ES-I3 (cell line): Measurements from ENCODE around the gene ERCC6.

ENCODE experiments used
- H3K36me3 ChIP-seq: 2 replicates; pipeline ENCODE4 v1.6.1; 2013; ENCODE audit warnings: mild to moderate bottlenecking, low read length, control low read depth, moderate library complexity; ENCODE audit not compliant: insufficient read depth
- H3K4me1 ChIP-seq: 2 replicates; pipeline ENCODE4 v1.6.1; 2013; ENCODE audit warnings: mild to moderate bottlenecking, control low read depth, low read length; ENCODE audit not compliant: insufficient read depth
- H3K9ac ChIP-seq: 2 replicates; pipeline ENCODE4 v1.6.1; 2013; ENCODE audit warnings: low read depth, mild to moderate bottlenecking, low read length, moderate library complexity
- H3K9me3 ChIP-seq: 2 replicates; pipeline ENCODE4 v1.6.1; 2013; ENCODE audit warnings: mild to moderate bottlenecking, low read length, moderate library complexity; ENCODE audit not compliant: control insufficient read depth, insufficient read depth

Gene ERCC6

GRCh38 chr10:49532461-49532860 is 6.5 kb downstream of the ERCC6 start:
- no peaks in the 10 kb centered on the region for H3K9me3 ChIP-seq
- H3K36me3 ChIP-seq, result no peaks in the 10 kb centered on the region
- H3K9ac ChIP-seq, result no peak overlapping the region
- H3K4me1 ChIP-seq, result no peaks in the 10 kb centered on the region

GRCh38 chr10:49528977-49529506 is 9.9 kb downstream of the ERCC6 start:
- H3K9ac ChIP-seq, result no peak overlapping the region
- H3K9me3 ChIP-seq, result no peaks in the 10 kb centered on the region
- no peaks in the 10 kb centered on the region for H3K36me3 ChIP-seq
- H3K4me1 ChIP-seq, result no peaks in the 10 kb centered on the region

- H3K4me1 ChIP-seq, result no peaks in the 10 kb centered on the region; the same call in 1 of the 2 replicates
- no peaks in the 10 kb centered on the region for H3K36me3 ChIP-seq
- H3K9ac ChIP-seq, result no peak overlapping the region
- no peaks in the 10 kb centered on the region for H3K9me3 ChIP-seq
Measured at GRCh38 chr10:49527850-49528249, 11.1 kb downstream of the ERCC6 start.

GRCh38 chr10:49527061-49527460 is 11.9 kb downstream of the ERCC6 start:
- Histone ChIP-seq H3K4me1 (no peaks in the 10 kb centered on the region; the same call in 1 of the 2 replicates), H3K36me3 (no peaks in the 10 kb centered on the region), H3K9me3 (no peaks in the 10 kb centered on the region), H3K9ac (no peak overlapping the region)

GRCh38 chr10:49526619-49527018 is 12.3 kb downstream of the ERCC6 start:
- no peaks in the 10 kb centered on the region for H3K9me3 ChIP-seq
- no peak overlapping the region for H3K9ac ChIP-seq
- no peaks in the 10 kb centered on the region; the same call in 1 of the 2 replicates for H3K4me1 ChIP-seq
- no peaks in the 10 kb centered on the region for H3K36me3 ChIP-seq

- H3K4me1 ChIP-seq, result no peaks in the 10 kb centered on the region; the same call in 1 of the 2 replicates
- no peaks in the 10 kb centered on the region for H3K9me3 ChIP-seq
- H3K36me3 ChIP-seq, result no peaks in the 10 kb centered on the region
- H3K9ac ChIP-seq, result no peak overlapping the region
Measured at GRCh38 chr10:49524496-49524895, 14.4 kb downstream of the ERCC6 start.

GRCh38 chr10:49523301-49523700 is 15.6 kb downstream of the ERCC6 start:
- Histone ChIP-seq H3K9ac (no peak overlapping the region), H3K4me1 (no peaks in the 10 kb centered on the region; the same call in 1 of the 2 replicates), H3K36me3 (no peaks in the 10 kb centered on the region), H3K9me3 (no peaks in the 10 kb centered on the region)

GRCh38 chr10:49521062-49521461 is 17.9 kb downstream of the ERCC6 start:
- H3K4me1 ChIP-seq, result no peaks in the 10 kb centered on the region; the same call in 1 of the 2 replicates
- no peak overlapping the region for H3K9ac ChIP-seq
- no peaks in the 10 kb centered on the region for H3K9me3 ChIP-seq
- no peaks in the 10 kb centered on the region for H3K36me3 ChIP-seq

- Histone ChIP-seq H3K9me3 (no peaks in the 10 kb centered on the region), H3K36me3 (no peaks in the 10 kb centered on the region), H3K4me1 (no peaks in the 10 kb centered on the region; the same call in 1 of the 2 replicates), H3K9ac (no peak overlapping the region)
Measured at GRCh38 chr10:49520122-49520775, 18.7 kb downstream of the ERCC6 start.

GRCh38 chr10:49519717-49520116 is 19.2 kb downstream of the ERCC6 start:
- Histone ChIP-seq H3K4me1 (no peaks in the 10 kb centered on the region; the same call in 1 of the 2 replicates), H3K9me3 (no peaks in the 10 kb centered on the region), H3K36me3 (no peaks in the 10 kb centered on the region), H3K9ac (no peak overlapping the region)

- Histone ChIP-seq H3K9me3 (no peaks in the 10 kb centered on the region), H3K4me1 (no peaks in the 10 kb centered on the region; the same call in 1 of the 2 replicates), H3K36me3 (no peaks in the 10 kb centered on the region), H3K9ac (no peak overlapping the region)
Measured at GRCh38 chr10:49518982-49519578, 19.8 kb downstream of the ERCC6 start.

- H3K9me3 ChIP-seq, result no peaks in the 10 kb centered on the region
- no peak overlapping the region for H3K9ac ChIP-seq
- H3K4me1 ChIP-seq, result no peaks in the 10 kb centered on the region; the same call in 1 of the 2 replicates
- H3K36me3 ChIP-seq, result no peaks in the 10 kb centered on the region
Measured at GRCh38 chr10:49518566-49518965, 20.4 kb downstream of the ERCC6 start.

- no peaks in the 10 kb centered on the region for H3K36me3 ChIP-seq
- no peak overlapping the region for H3K9ac ChIP-seq
- H3K4me1 ChIP-seq, result no peaks in the 10 kb centered on the region
- no peaks in the 10 kb centered on the region for H3K9me3 ChIP-seq
Measured at GRCh38 chr10:49516216-49516970, 22.5 kb downstream of the ERCC6 start.

GRCh38 chr10:49512121-49512809 is 26.7 kb downstream of the ERCC6 start:
- Histone ChIP-seq H3K9me3 (no peaks in the 10 kb centered on the region), H3K4me1 (no peaks in the 10 kb centered on the region), H3K9ac (no peak overlapping the region), H3K36me3 (no peaks in the 10 kb centered on the region)
